Measurements from ENCODE around the gene EFNA5.

EFNA5 gene

DNA sequence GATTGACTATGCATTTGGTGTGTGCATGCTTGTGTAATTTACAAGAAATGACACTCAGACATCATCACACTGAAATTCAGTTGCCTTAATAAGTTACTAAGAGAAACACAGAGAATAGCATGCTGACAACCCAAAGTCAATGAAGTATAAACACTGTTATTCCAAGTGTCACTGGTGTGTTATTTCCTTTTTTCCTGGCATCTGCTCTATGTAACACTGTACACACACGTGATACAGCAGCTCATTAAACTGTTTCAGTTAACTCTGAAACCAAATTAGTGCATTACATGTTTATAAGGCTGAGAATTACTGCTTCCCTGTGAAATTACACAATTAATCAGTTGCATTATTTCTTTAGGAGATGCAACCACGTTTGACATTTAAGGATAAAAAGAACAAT lies 252.7 kb downstream of the EFNA5 start:
- FAIRE-seq: no peak

DNA sequence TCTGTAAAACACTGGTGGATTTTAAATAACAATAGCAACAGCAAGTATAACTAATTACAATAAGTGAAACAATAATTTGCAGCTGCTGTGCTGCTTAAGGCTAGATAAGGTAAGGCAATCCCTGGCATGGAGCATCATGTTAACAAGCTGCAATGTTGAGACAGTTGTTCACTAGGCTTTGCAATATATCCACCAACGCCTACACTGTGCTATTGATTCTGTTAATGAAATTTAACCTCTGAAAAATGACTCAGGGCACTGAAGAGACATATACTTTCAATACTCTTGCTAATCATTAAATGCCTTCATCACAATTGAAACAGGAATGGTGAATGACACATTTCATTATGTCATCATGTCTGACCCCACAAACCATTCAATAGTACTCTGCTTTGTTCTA lies 255.0 kb downstream of the EFNA5 start:
- no peak for FAIRE-seq

DNA sequence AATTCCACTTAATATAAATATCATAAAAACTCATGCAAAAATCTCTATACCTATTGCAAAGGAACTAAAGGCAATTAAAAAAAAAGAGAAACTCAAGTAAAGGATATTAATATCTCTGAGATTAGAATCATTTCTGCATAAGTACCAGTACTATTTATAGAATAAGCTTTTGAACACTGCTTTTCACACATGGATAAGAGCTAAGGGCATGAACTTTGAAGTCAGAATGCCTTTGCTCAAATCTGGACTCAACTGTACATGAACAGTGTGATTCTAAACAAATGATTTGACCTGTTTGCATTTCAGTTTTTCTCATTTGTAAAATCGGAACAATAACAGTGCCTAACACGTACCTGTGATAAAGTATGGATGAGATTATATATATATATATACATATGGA lies 255.9 kb downstream of the EFNA5 start:
- no peak for FAIRE-seq

DNA sequence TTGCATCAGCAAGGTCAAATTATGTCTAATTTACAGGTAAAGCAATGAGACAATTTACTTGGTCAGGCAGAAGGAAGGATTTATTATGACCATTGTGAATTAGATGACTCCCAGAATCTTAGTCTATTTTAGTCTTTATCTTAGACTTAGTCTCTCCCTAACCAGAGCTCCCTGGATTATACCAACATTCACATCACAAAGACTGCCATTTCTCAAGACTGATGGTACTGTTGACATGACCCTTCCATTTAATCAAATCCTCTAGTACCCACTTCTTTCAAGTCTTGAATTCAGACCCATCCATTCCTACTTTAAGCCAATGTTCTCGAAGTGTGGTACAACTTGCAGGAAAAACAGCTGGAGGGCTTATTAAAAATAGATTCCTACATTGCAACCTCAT lies 257.0 kb downstream of the EFNA5 start:
- FAIRE-seq: no peak

DNA sequence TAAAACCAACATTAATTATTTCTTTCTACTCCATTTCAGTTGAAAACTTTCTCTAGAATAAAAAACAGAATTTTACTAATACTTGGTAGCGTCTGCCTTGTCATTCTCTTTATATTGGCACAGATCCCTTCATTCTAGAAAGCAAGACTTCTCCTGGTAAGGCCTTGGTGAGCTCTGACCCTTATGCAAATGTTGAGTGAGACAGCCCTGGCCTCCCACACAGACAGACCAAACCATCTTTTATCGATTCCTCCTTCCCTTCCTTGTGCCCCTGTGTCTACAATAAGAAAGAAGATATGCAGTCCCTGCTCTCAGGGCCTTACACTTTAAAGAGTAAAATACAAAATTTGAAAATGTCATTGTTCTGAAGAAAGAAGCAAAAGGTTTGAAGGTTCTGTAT lies 262.2 kb downstream of the EFNA5 start:
- FAIRE-seq: no peak

DNA sequence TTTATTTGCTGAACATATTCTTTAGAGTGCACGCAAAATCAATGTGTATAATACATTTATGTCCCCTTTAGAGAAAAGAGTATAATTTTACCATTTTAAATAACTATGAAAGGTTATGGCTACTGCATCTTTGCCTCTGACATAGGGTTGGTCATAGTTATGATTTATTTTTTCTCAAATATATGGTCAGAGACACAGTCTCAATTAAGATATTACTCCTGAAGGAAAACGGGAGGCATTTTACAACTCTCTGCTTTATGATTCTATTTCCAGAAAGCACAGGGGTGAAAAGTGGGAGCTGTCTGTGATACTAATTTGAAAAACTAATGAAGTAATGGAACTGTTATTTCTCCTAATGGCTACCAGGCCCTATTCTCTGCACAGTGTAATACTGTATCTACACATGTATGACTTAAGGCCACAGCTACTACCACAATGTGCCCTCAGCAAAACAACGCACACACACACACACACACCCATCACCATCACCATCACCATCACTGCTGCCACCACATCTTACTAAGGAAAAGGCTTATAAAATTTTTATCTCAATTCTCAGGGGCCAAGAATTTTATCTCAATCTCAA lies 262.9 kb downstream of the EFNA5 start:
- FAIRE-seq: no peak

DNA sequence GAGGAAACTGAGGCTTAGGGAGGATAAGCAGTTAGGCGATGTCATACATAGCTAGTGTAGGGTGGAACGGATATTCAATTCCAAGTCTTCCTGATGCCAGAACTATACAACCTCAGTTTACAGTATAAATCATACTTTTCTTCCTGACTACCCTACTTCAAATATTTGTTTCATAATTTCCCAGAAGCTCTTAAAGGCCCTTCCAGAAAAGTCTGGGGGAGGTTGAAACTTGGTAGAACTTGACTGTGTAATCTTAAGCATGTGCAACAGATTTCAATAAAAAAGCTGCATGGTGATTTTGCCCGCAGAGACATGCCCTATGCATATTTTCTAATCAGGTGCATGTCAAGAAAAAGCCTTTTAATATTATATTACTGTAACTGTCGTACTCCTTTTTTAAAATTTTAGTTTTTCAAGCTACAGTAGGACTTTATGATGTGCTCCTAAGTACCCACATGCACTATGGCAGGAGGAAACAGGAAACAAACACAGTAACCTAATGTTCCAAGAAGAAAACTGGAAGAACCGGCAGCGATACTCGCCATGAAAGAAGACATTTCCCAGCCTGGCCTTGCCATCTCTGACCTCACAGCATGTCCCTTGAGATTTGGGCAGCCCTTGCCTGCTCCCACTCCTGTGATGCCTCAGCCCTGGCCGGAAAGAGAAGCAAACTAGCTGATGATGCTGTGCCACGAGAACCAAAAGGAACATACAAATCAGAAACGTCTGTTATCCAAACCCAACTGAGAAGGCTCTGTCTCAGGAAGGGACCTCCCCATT lies 266.0 kb downstream of the EFNA5 start:
- no peak for FAIRE-seq

DNA sequence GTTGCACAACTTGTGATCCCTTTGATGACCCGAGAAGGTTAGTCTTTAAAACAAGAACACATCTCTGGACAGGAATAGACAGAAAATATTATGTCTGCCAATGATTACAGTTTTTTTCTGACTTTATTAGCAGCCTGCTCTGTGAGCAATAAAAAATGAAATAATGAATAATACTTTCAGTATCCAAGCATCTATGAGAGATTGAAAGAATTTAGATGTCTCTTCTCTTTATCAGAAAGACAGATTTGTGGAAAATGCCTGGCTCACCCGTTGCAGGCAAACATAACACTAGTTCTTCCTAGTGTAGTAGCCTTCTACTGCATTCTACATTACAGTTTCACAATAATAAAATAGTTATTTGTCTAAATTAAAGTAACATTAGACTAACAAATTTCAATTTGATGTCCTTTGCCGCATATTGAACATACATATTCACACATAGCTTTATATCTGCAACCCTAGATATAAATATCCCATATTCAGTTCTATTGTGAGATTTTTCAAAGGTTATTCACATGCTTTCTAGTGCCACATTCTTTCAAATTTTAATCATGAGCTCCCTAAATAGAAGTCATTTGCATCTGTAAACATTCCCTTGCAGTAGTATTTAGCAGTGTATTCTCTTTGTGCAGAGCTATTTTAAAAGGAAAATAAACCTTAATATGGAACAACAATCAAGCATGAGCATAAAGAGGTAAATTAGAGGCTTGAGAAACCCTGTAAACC lies 267.3 kb downstream of the EFNA5 start:
- FAIRE-seq: no peak

DNA sequence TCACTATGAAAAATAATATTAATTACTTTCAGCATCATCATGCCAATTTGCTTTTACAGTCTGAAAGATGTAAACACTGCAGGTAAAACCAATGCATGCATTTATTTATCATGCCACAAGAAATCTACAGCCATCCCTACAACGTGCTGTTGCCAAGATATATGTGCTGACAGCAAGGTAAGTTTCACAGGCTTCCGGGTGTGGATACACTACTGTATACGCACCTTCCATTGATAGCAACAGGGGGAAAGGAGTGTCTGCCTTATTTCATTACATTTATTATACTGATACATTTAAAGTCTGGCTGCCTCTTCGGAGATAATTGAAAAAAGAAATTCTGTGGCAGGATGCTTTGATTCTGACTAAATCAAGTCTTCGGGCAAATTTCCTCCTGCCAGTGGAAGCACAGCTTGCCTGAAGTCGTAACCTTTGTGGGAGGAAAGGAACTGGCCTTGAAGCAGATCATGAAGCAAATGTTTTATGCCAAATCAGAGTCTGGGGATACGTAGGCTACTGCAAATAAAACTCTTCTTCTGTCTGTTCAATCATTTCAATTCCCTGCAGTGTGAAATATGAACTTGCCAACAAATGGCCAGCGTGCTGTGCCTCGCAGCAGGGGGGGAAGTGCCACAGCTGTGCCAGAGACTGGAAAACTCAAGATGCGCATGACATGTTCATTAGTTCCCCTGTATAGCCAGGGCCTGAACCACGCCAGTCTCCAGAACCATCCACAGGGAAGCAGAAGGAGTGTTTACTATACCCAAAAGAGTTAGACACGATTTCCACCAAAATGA lies 268.1 kb downstream of the EFNA5 start:
- FAIRE-seq: no peak

DNA sequence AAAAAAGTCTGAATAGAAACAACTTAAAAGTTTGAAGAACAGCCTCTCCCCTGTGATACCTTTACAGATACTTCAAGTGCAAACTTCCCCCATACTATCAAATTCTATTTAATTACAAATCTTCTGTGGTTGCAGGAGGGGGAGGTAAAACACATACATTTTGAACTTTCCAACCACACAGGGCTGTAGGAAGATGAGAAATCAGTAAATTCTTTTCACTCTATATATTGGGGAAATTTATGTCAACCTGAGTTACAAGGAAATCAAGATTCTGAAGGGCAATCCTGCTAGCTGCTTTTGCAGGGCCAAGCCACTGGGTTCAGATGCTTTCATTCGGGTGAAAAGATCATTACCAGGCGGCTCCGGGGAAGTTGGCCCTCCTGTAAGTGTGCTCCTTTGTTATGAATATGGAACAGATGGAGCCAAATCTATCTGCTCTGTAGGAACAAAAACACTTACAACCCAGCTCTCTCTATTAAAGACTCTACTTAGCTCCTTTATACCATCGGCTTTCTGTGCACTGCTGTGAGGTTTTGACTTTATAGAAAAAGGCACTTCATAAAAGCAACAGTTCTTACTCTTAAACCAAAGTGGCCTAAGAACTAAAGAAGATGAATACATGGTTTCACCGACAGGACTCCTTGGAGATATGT lies 269.1 kb downstream of the EFNA5 start:
- FAIRE-seq: no peak

DNA sequence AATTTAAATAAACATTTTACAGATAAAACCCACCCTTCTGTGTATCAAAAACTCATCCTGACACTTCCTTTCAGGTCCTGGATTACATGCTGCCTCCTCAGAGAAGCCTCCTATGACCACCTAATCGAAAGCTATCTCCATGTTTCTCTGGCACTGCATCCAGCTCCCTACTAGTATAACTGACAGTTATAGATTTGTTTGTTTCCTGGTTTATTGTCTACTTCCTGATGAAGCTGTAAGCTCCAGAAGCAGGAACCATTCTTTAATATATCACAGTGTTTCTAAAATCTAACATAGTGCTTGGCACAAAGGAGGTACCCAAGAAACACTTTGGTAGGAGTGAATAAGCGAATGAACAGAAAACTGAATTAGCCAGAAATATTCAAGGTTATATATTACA lies 270.4 kb downstream of the EFNA5 start:
- no peak for FAIRE-seq

DNA sequence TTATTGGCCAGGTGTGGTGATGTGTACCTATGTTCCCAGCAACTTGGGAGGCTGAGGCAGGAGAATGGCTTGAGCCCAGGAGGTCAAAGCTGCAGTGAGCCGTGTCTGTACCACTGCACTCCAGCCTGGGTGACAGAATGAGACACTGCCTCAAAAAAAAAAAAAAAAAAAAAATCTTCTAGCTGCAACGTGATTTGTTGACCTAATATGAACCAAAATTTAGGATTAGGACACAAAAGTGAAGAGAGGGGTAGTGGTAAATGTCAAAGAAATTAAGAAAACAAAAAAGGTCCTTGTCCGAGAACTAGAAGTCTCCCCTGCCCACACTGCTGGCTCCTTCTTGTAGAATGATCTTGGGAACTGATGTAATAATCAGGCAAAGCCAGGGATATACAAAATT lies 272.0 kb downstream of the EFNA5 start:
- FAIRE-seq: no peak

DNA sequence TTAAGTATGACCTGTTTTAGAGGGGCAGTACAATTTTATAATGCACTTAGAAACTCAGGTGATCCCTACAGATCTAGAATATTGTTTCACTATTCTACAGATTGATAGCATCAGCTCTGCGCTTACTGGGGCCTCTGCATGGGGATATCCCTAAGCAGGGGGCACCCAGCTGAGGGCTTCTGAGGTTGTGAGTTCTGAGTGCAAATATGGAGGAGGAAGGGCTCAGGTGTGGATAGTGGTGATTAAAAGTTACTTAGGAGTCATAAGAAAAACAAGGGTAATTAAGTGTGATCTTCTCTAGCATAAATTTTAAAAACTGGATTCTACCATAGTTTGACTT lies 274.4 kb downstream of the EFNA5 start:
- FAIRE-seq: no peak

DNA sequence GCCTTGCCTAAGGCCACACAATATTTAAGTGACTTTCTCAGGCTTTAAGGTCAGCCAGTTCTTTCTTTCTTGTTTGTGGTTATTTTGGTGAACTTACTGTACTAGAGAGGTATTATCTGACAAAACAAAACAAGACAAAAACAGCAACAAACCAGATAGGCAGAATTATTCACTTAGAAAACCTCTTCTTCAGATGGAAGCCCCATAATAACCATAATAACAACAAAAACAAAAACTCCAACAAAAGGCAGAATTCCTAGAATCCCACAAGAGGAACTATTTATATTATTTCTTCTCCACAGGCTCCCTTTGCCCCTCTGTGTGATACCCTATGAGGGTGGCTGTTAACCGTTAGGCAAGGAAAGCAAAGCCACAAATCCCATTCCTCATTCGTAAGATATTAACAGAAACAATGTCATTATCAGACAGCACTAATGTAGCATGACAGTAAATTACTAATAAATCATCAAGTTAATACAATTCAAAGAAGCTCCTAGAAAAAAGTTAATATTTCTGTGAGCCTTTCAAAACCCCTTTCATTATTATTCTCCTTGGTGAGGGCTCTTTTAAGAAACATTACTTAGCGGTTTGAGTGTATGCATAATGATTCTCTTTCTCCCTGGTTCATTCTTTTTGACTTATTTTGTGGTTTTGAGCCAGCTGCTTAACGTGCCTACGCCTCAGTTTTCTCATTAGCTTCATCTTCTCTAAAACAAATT lies 274.9 kb downstream of the EFNA5 start:
- peak; percentile 93 for FAIRE-seq

DNA sequence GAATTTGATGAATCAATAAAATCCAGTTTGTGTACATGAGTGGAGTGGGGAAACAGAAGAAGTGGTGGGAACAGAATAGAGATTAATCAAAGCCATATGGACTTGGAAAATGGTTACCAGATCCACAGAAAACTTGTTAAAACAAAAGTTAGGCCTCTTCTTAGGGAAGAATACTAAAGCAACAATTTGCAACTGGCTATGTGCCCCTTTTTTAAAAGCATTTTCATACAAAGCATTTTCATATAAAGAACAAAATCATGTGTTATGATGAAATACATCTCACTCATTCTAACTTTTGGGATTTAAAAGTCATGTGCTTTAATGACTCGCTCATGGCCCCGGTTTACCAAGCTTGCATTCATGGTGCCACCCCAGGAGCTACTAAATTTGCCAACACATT lies 276.9 kb downstream of the EFNA5 start:
- no peak for FAIRE-seq

DNA sequence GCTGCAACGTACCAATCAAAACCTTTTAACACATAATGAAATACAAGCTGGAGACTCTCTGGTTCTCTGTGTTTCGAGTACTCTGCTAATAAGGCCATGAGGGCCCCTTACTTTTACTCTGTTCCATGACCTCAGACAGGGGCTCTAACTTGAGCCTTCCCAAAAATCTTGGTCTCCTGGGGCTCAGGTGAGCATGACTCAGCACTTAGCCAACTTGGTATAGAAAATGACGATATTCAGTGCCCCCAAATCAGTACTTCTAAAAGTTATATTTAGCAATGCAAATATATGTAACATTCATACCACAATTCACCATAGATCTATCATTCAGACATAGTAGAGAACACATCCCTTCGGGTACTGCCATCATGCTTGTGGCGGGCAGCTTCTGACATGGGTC lies 278.9 kb downstream of the EFNA5 start:
- FAIRE-seq: no peak

DNA sequence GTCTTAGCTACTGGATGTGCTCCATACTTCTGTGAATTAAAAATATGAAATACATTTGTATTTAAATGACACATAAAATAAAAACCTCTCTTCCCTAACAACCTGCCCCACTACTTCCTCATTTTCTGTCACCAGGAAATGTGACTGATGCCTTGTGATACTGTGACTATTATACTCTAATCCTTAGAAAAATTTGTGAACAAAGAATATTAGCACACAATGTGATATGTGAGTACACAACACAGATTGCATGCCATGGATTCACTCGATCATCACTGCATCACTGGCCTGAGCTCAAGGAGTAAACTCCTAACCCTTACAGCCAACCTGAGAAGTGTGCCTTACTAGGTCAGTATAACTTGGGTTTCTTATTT lies 281.0 kb downstream of the EFNA5 start:
- no peak for FAIRE-seq

DNA sequence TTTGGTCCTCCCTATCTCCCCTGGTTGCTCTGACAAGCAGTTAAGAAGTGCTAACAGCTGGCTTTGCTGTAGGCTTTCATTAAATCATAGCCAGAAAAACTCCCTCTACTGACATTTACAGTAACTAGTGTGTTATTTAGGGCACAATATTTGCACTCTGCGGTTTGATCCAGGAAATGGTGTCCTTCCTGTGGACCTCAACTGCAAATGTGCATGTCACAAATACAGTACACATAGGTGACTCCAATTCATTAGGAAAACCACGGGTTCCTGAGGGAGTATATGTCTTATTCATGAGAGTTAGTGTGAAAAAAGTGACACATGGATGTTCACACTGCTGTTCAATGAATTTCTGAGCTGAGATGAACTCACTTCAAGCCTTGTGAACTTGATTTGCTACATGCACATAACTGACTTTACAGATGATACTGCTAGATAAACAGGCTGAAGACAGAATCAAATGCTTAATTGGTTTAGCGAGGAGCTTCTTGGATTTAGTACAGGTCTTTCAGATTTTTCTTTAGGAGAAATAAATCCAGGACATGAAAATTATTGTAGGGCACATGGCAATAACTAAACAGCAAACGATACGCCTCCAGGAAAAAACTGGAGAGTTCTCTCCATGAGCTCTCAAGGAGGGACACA lies 281.5 kb downstream of the EFNA5 start:
- FAIRE-seq: peak; percentile 66

DNA sequence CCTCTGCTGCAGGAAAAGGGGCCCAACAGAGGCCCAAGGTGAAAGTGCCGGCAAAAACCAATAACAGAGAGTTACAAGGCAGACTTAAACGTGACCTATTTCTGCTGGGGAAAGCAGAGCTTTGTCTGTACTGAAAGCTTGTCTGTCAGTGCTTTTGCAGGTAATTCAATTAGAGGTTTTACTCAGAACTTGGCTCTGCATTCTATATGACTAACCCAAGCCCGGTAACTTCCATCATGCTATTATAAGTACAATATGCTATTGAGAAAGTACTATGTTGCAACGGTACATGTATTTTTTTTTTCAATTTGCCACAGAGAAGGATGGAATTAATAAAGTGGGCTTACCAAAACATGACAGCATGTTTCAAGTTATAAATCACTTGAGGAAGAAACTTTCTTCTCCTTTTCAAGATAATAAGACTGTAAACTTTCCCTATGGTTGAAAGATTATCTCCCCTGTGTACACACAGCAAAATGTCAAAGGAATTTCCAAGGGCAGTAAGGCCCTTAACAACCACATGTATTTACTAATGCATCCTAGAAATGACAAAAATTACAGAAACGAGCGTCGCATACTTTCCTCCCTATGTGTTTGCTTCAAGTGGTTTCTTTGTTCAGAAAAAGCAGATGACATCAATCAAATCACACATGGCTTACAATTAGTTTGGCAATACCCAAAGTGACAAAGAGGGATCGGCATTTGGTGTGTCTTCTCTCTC lies 282.4 kb downstream of the EFNA5 start:
- FAIRE-seq: no peak

DNA sequence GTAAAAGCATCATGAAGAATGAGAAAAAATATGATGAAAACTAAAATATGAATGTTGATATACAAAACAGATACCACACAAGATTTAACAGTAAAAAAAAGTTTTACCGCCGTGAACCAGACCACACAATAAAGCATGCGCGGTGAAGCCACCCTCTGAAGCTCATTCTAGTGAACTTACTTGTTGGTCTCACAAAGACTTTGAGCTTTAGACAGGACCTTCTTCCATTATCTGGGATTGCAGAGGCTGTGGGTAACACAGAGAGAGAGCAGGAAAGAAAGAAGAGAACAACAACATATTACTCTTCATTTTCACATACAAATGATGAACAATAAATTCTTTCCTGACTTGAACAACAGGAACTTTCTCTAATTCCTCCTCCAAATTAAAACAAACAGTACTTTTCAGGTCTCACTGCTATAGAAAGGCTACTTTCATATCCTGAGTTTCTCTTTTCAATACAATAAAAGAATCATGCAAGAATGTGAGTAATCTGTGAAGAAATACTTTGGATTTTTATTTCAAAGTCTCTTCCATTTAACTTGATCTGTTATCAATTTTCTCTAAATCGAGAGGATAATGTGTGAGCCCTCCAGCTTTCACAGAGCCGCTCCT lies 283.1 kb downstream of the EFNA5 start:
- FAIRE-seq: no peak

DNA sequence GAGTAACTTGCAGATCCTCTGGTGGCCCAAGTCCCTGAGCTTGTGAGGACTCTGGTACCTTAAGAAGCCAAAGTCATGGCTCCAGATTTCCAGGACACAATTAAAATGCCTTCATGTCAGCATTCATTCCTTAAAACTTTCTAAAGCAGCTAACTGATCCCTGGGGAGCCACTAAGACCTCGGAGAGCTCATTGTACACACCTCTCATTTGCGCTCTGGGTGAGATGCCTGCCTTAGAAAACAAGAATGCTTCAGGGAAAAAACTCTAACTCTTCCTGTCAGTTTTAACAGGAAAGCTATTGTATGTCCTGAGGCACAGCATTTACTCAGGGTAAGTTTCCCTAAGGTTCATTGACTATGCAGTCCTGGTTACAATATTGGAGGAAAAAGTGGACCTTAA lies 285.0 kb downstream of the EFNA5 start:
- FAIRE-seq: no peak
